H1 (cell line): ENCODE data around the gene PMS2. TPM values are rescaled to one million over a fixed set of nuclear protein-coding genes. Genes with fewer than 3 reads are reported as not detected.

Experiments
- CHD7 ChIP-seq: fragments of 300-600 bp; sonication (generic); IDR thresholded peaks from 2 replicates; pipeline ENCODE4 v1.7.1; 2012; ENCODE audit warnings: low read length, moderate library complexity, mild to moderate bottlenecking, inconsistent platforms; ENCODE audit not compliant: insufficient replicate concordance
- E2F6 ChIP-seq: IDR thresholded peaks from 2 replicates; pipeline ENCODE4 v1.6.1; 2012; ENCODE audit warnings: inconsistent platforms
- GABPA ChIP-seq: IDR thresholded peaks from 2 replicates; pipeline ENCODE4 v1.6.1; 2011; ENCODE audit warnings: mild to moderate bottlenecking, low read length, moderate library complexity, borderline replicate concordance; ENCODE audit not compliant: insufficient read depth
- HDAC2 ChIP-seq, 2 experiments: fragments of 300-600 bp in 1 of 2; sonication (generic) in 1 of 2; IDR thresholded peaks; 2 replicates each; pipeline ENCODE4 v1.6.1; 2011 to 2012; ENCODE audit warnings: low read depth in 2 of 2, low read length in 2 of 2, mild to moderate bottlenecking in 2 of 2, moderate library complexity in 2 of 2, borderline replicate concordance in 1 of 2, inconsistent platforms in 1 of 2
- KDM4A ChIP-seq: IDR thresholded peaks from one replicate; pipeline ENCODE4 v1.7.1; 2012; ENCODE audit warnings: low read depth, mild to moderate bottlenecking, moderate library complexity, low read length, inconsistent platforms; ENCODE audit not compliant: severe bottlenecking
- POLR2AphosphoS5 ChIP-seq: IDR thresholded peaks from 2 replicates; pipeline ENCODE4 v1.6.1; 2011; ENCODE audit warnings: low read depth, low read length
- RXRA ChIP-seq: IDR thresholded peaks from 2 replicates; pipeline ENCODE4 v1.6.1; 2011; ENCODE audit warnings: low read depth, mild to moderate bottlenecking, low read length, moderate library complexity; ENCODE audit not compliant: insufficient read depth
- polyA plus RNA-seq, 7 experiments: library from polyadenylated mRNA; depleted of rRNA in 3 of 7; stranded (reverse) in 5 of 7; unstranded in 2 of 7; fragments of >200 nt in 5 of 7; fragments of 200-250 nt in 2 of 7; gene quantifications; 1 replicate in 5 of 7; 2 replicates in 1 of 7; 4 replicates in 1 of 7; pipeline versions ENCODE4 v1.2.1 to v1.2.3, GENCODE V29; 2011 to 2013; ENCODE audit warnings: missing spikeins in 2 of 7, mixed read lengths in 2 of 7
- total RNA-seq: library from RNA; stranded (reverse); fragmentation: NEBNext Ultra II Directional; extraction: Animal tissue kit (Norgen Biotek cat#: 25700); gene quantifications from 2 replicates; pipeline ENCODE4 v1.2.1, GENCODE V29; 2021

The PMS2 gene
- total and polyA plus RNA-seq, 2 of the 8 experiments (the other 6 are each of a cell fraction or from before 2014, with no cell fraction given), result 4.8 to 12.1 TPM

DNA sequence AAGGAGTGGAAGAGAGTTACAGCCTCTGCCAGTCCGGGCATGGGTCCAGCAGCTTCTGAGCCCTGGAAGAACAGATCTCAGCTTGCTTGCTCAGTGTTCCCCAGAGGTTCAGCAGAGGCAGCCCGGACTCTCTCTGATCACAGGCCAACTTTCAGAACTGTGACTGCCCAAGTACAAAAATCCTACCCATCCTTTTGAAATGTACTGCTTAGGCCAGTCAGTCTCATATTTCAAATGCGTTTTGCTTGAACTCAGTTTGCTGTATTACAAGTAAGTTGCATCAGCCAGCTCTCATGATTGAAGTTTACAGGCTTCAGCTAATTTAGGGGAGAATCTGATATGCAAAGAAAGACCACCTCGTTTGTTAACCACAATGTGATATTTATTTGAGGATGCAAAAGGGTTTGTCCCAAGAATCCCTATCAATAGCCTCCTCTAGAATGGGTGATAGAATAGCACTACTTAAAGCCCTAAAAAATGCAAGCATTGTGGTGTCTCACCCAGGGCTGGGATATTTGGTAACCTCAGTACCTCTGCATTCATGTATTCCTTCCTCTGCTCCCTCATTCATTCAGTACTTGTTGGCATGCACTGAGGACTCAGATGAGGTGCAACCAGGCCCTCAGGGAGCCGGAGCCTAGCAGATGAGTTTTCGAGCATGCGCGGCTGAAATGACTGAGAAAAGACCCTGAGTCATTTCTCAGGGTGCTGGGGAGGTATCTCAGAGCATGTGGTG, 7.2 kb upstream of the PMS2 start (continued):
- TF ChIP-seq CHD7 (no peak), E2F6 (no peak), KDM4A (no peak), POLR2AphosphoS5 (peak; percentile 21; the same call in 1 of the 2 replicates), HDAC2 (IDR thresholded peaks at IDR 0.05; ENCODE audit: borderline replicate concordance in 1 of 2, low read depth in 2 of 2, low read length in 2 of 2) (no peak), GABPA (no peak), RXRA (no peak)
- TF ChIP-seq, all 59 proteins: peak for 1
